GM18526 (cell line): Measurements from ENCODE around the gene PHKB.

Experiments
- POLR2A ChIP-seq: IDR thresholded peaks from 3 replicates; pipeline ENCODE4 v1.6.1; 2011; ENCODE audit not compliant: insufficient read length; ENCODE audit errors: extremely low read depth

PHKB gene

DNA sequence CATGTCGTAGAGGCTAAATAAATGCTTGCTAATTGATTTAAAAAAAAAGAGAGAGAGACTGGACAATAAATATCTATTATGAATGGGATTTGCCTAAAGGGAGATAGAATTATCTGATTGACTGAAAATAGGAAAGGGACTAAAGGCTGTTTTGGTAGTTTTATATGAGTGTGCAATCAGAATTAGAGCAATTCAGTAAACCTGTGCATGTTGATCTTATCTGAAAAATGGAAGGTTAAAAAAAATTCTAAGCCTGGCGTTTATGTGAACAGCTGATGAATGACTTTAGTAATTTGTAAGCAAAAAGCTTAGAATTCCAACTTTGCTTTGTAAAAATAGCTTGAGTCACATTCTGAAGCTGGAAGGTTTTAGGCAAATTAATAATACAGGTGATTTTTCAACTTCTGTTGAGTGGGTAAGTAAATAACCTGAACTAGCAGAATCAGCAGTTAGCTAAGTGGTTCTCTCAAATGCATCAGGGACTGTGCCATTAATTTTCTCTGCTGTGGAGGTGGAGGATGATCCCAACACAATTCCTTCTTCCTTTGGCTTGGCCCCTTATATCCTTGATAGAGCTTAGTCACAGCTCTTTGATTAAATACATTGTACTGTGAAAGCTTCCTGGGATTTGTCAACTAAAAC is 254.4 kb downstream of the PHKB start:
- no peak for TF ChIP-seq POLR2A

DNA sequence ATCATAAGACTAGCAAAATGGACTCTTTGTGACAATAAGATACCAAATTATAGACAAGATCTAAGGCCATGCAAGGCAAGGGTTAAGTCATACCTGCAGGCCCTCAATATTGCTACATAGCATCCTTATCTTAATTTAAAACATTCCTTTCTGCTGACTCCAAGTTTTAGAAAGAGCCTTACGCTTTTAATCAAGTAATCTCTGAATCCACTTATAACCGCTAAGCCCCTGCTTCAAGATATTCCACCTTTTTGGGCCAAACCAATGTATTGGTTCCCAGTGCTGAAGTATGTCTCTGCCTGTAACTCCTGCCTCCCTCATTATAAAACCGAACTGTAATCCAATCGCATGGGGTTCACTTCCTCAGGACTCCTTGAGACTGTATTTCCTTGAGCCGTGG is 255.4 kb downstream of the PHKB start:
- TF ChIP-seq POLR2A: no peak

DNA sequence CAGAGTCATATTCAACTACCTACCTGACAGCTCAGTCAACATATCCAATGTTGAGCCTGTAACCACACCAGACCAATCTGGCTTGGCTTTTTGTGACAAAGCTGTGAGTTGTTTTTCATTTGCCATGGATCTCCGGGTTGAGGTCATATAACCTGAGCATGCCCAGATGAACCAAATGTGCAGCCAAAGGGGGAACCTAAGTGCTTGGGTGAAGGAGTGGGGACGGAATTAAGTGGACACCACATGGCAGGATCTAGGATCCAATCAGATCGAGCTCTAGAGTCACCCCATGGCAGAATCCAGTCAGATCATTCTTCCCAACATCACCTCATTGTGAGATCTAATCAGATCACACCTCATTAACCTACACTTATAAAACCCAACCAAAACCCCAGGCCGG is 258.6 kb downstream of the PHKB start:
- no peak for TF ChIP-seq POLR2A

DNA sequence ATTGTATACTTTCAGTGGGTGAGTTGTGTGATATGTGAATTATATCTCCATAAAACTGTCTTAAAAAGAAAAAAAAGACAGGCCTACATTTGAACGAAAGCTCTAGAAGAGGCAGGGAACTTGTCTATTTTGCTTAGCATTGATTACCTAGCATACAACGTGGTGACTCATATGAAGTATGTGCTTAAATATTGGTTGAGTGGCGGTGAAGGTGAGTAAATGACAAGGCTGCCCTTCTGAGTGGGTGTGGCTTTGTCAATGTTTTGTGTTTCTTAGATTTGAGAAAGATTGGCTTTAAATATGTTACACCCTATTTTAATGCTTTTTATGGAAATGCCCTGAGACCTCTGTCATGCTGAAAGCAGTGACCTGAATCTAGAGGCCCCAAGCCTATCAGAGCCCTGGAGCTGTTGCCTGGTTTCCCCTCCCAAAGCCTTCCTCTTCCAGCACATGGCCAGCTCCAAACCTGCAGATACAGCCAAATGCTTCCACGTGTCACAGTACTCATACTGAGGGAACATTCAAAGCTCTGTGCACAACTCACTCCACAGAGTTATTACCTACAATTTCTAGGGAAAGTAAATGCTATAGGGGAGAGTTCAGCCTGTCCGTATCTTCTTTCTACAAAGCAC is 260.0 kb downstream of the PHKB start:
- TF ChIP-seq POLR2A: no peak

DNA sequence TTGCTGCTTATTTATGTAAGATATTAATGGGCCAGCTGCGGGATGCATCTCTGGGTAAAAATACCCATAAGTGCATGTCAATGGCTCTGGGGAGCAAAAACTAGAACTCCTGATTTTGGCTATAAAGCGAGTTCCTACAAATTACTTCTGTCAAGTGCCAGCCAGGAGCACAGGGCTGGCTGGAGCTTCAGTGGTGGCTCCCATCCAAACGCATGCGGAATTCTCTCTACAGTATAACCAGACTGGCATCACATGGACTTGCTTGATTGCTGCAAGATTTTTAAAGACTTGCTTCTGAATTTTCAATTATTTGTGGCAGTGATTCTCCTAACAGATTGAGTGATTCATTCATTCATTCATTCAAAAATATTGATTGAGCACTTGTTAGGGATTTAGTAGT is 260.9 kb downstream of the PHKB start:
- TF ChIP-seq POLR2A: no peak

DNA sequence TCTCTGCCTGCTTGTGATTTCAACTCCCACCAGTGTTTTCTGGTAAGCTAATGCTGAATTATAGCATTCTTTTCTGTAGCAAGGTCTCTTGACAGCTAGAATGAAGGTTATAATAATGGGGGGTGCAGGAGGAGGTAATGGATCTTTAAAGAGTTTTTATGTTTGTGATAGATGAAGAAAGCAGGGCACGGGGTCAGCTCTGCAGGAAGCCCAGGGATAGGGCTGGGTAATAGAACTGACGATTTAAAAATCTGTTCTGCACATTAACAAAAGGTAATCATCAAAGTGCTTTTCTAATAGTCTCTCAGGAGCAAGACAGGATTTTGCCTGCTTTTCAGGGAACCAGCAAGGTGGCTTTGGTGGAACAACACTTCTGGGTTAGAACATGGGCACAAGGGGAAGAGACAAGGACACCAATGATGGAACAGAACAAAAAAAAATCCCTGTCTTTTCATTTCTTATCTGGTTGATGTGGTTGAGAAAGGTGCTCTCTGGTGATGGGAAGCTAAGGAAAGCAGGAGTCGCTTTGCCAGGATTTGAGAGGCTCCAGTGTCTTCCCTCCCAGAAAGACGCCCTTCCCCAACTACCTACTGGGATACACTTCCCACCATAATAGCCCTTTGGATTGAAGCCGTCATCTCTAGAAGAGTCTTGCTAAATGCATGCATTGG is 263.1 kb downstream of the PHKB start:
- TF ChIP-seq POLR2A: no peak

DNA sequence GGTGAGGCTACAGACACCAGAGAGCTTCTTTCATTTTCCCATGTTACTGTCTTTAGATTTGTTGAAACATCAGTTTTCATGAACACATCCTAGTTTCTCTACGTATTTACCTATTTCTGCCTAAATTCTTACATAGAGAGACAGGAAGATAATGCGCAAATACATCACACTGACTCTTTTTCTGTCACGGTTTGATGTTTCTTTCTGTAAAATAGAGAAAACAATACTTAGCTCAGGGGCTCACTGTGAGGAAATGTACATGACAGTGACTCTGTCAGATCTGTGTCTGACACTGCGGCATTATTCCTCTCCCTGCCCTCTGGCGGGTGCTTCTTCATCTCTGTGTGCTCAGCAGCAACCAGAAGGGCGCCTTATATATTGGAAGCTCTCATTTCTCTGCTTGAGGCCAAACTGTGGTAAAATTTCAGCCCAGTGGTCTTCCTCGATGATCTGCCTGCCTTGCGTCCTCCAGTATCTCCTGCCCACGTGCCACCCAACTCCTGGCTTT is 264.1 kb downstream of the PHKB start:
- TF ChIP-seq POLR2A: no peak

DNA sequence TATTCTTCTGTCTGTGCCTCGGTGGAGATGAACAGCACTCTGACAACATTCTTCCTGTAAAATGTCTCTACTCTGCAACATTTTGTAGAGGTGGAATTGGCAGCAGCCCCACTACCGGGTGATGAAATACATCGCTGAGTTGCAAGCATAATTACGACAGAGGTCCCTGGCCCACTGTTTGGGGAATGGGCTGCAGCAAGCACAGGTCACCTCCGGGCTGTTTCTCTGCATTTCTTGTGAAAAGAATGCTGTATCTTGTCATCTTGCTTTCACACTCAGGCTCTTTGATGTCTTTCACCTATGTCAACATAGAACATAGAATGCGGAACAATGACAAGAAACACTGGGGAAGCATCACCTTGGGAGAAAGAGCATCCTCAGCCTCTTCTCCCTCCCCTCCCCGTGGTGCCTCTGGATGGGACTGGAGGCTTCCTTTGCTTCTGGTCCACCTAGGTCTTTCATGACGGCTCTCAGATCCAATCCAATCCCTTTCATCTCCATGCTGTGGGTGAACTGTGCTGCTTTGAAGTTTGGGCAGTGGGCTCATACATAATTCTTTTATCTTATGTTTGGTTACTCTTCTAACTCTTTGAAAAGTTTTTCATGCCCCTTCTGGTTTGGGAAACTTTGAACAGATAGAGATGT is 265.0 kb downstream of the PHKB start:
- no peak for TF ChIP-seq POLR2A

DNA sequence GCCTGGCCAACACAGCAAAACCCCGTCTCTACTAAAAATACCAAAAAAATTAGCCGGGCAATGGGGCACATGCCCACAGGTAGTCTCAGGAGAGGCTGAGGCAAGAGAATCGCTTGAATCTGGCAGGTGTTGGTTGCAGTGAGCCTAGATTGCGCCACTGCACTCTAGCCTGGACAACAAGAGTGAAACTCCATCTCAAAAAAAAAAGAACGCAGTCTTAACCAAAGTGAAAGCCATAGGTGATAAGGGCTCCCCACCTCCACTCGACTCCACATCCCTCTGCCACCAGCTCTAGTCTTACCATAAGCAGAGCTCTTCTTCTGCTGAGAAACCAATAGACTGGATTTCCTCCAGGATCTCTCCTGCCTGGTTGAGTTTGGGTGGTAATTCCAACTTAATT is 266.0 kb downstream of the PHKB start:
- TF ChIP-seq POLR2A: no peak

DNA sequence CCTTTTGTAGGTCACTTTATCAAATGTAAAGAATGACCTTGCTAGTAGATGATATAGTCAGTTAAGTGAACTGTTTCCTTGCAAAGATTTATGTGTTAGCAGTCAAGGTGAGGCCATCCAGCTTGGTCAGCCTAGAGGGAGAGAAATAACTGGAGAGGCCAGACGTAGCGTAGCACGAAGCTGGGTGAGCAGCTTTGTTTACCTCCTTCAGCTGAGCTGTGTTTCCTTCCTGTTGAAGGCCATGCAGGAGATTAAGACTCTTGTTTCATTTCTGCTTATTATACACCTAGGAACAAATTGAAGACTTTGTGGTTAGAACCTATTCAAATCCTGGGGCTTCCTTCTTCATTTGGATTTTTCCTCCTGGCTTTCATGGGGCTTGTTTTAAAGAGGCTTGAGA is 267.1 kb downstream of the PHKB start:
- no peak for TF ChIP-seq POLR2A

DNA sequence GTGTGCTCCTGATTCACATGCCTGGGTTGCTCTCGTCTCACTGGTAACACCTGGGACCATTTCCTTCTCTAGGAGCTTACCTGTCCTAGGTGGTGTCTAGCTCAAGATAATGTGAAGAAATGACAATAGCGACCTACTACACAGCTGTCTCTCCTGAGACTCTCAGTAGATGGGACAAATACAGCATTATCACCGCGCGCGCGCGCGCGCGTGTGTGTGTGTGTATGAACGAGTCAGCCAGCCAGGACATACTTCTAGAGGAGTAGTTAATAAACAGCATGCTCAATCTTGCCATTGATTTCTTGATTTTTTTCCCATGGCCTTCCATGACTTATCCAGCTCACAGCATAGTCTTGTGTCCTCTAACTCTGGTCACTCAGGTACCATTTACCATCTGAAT is 268.6 kb downstream of the PHKB start:
- no peak for TF ChIP-seq POLR2A

DNA sequence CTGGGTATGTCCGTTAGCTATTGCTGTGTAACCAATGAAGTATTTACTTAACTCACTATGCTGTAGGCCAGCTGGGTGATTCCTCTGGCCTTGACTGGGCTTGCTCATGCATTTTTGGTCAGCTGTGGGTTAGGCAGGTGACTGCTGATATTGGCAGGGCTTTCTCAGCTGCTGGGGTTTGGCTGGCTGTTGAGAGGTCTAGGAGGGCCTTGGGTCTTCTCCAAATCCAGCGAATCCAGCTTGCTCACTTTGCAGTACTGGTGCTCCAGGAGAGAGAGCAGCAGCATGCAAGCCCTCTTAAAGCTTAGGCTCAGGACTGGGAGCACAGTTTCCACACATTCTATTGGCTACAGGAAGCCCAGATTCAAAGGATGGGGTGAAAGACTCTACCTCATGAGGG is 270.1 kb downstream of the PHKB start:
- no peak for TF ChIP-seq POLR2A

DNA sequence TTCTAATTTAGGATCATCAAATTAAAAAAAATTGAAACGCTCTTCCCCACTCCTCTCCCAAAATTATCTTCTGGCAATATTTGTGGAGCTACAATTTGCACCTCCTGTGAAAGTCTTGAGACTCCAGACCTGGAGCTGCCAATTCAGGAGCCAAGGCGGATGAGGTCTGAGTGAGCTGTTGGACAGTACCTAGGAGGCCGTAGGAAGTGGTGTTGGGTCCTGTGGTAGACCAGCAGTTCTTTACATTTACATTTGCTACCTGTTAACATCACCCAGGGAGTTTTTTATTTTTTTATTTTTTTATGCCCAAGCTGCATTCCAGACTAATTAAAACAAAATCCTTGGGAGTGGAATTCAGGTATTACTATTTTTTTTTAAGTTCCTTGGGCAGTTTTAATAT is 271.0 kb downstream of the PHKB start:
- no peak for TF ChIP-seq POLR2A

DNA sequence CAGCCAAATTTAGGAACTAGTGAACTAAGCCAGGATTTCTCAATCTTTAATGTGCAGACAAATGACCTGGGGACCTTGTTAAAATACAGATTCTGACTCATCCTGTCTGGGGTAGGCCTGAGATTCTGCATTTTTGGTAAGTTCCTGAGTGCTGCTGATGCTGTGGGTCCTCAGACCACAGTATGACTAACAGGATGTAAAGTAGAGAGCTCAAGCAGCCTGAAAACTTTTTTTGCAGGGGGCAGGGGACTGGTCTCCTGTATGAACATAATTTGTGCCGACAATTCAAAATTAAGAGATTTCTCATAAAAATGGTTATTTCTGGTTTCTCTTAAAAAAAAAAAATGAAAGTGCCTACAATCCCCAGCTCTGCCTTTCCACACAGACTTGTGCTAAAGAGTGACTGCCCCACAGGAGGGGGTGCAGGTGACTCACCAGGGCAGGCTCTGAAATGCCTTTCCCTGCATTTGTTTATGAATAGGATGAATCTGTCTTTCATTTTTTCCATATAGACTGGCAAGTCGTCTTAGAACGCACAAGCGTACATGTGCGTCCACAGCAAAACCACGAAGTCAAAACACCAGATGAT is 271.5 kb downstream of the PHKB start:
- TF ChIP-seq POLR2A: no peak

DNA sequence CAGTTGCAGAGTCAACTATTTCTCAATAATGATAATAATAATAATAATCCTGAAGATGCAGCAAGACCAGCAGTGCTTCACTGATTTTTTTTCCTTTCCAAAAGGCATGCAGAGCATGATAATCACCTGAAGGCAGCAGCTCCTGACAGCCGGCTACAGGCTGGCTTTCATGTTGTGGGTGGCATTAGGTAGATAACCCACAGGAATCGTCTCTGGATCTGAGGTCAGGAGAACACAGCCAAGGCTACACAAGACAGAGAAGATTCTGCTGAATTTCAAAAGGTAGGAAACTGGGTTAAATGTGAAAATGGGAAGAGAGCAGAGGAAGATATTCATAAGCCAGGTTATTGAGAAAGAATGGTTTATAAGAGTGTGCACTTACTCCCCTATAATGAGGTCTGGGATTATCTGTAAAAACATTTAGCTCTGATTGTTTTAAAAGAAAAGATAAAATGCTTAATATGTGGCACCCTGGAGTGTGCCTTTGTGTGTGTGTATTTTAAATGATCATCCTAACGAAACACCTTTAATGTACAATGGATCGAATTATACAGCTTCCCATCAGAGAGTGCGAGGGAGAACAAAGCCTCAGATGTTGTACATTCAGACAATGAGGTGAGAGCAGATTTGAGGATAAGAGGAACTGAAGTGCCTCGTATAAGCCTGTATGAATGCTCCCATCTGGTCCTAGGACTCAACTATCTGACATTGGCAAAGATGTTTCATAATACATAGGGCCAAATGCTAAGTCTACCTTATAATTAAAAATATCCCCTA is 273.1 kb downstream of the PHKB start:
- no peak for TF ChIP-seq POLR2A
